GM21529 (cell line): ENCODE measurements around the gene KLHL22.
A peak's percentile ranks its signal among the peaks of the same experiment; 100 is the strongest.
"Not testable (repeated sequence)": the region's sequence is repeated elsewhere in the genome, so short reads cannot be mapped to it uniquely, and the experiment has no call there.

ENCODE experiments used
- ATAC-seq: cut with Tn5 transposase; IDR thresholded peaks from one replicate; pipeline ENCODE4 v1.9.1; 2021; ENCODE audit not compliant: unreplicated experiment

Gene KLHL22

DNA sequence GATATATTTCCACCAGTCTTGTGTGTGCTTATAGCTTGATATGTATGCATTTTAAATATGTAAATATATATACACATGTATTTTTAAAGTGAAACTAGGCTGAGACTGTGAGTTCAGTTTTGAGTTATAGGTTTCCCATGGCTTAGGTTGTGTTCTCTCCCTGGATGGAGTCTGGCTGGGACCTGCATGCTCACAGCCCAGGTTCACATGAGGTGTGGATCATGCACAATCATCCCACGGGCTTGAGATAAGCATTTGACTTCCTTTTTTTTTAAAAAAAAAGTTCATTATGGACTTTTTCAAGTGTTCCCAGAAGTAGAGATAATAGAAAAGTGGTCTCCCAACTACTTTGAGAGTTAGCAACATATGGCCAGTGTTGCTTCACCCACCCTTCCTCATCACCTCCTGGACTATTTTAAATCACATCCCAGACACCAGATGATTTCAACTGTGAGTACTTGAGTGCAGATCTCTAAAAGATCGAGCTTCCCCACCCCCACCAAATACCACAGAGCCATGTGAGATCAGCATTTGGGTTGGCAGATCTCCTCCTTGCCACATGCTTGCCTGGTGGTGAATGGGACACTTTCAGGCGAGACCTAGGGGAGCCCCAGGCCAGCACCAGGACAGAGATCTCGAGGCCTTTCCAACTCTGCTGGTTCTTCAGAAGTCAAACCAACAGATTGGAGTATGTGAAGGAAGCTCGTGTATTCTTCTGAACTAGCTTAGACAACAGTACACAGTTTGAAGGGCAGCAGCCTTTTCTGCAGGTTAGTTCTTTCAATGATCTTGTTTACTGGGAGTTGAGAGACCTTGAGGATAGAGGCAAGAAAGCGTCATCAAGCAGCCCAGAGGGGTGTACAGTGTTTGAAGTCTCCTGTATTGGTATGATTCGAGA is 27.7 kb upstream of the KLHL22 start:
- ATAC-seq, result no peak

DNA sequence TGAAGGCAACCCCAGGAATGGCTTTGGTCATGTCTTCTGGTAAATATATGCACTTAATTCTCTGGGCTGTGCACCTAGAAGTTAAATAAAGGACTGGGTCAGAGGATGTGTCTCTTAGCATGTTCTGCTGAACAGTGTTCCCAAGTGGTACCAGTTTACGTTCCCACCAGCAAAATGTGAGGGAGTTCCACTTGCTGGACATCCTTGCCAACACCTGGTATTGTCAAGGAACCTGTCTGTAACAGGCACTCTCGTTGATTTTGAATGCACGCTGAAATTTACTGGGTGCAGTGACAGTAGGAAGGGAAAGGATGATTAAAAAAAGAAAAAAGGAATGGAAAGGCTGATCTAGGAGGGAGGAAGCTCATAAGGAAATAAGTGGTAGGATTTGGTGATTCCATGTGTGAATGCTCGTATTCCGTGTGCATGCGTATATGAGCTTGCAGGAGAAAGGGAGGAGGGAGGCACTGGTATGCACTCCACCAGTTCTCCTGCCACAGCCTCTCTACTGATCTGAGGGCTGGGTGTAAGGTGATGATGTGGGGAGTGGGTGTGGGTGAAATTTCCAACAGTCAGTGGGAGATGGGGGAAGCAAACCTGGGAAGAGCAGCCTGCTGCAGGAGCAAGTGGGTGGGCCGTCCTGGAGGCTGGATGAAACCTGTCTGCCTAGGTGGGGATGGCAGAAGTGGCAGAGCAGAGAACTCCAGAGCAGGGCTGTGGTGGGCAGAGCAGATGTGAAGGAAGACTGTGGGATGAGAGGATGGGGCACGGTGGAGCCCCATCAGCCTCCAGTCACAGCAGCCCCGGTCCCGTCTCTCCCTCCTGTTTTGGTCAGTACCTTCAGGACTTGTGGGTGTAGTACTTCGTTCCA is 26.8 kb upstream of the KLHL22 start:
- ATAC-seq, result no peak

DNA sequence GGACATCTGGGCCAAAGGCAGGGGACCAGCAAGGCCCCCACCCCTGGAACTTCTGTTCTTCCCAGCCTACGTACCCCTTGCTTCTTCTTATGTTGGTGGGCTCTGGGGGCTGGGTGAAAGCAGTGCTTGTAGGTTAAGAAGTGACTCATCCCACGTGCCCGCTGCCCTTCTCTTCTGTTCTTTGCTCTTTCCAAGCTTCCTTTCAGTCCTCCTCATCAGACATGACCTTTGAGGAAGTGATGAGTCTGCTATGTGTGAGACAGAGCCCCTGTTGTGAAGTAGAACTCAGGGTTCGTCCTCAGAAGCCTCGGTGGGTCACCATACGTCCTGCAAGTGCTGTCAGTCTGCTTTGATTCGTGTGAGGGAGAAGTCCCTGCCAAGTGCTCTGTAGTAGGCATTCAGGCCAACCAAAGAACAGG is 24.5 kb upstream of the KLHL22 start:
- no peak for ATAC-seq

DNA sequence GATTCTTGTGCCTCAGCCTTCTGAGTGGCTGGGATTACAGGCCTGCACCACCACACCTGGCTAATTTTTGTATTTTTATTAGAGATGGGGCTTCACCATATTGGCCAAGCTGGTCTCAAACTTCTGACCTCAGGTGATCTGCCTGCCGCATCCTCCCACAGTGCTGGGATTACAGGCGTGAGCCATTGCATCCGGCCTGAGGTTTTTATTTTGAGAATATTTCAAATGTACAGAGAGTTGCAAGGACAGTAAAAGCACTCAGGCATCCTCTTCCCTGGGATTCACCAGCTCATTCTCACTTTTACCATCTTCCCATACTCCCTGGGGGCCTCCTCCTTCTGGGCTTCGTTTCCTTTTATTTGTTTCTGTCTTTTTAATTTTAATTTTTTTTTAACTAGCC is 24.0 kb upstream of the KLHL22 start:
- no peak for ATAC-seq

DNA sequence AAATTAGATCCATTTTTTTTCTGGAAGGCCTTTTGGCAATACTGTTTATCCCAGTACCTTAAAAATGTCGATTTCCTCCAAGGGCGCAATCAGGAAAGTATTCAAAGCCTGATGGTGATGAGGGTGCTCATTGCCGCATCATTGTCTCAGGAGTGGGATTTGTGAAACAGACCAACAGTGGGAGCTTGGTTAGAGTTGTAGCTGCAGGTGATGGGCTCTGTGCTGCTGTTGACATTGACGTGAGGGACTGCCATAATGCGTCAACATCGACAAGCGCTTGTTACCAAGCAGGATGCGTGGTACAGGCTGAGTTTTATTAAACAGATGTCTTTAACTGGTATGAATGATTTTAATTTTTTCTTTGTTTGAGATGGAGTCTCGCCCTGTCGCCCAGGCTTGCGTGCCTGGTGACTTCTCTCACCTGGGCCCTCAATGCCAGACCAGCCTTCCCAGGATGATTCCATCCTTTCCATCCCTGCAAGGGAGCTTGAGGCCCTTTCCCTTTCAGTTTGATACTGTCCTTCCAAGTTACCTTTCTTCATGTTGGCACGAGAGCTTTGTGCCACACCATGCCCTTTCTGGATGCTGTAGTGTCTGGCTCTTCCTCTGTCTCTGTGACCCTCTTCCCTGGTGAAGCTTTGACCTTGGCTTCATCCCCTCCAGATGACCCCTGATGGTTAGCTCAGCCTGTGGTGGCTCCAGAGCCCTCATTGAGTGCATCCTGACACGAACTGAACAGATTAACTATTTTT is 22.4 kb upstream of the KLHL22 start:
- ATAC-seq, result no peak

DNA sequence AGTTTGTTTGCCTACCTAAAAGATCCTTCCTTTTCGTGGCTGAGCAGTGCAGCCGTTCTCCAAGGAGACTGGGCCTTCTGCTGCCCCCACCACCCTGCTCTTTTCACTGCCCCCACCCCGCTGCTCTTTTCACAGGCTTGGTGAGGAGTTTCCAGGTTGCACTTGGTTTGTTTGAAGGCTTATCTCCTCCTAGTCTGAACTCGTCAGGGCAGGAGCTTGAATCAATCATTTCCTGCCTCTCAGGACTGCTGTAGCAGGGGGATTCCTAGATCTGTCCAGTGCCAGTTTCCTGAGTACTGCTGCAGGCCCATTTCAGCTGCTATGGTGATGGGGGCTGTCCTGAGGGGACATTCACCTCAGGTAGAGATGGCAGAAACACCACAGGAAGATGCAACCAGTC is 21.8 kb upstream of the KLHL22 start:
- no peak for ATAC-seq

DNA sequence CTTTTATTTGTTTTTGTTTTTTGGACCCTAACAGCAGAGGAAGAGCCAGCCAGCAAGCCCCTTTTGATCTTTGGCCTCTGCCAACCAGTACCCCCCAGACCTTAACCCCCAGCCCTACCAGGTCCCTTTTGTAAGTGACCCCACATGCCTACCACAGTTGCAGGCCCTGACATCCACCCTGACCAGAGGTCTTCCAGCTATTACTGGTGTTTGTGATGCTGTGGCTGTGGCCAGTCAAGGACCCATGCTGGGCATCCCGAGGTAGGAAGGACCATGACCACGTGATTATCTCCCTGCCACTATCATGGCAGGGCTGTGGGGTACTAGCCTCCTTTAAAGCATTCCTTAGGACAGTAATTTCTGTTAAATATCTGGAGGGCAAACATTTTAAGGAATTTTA is 20.8 kb upstream of the KLHL22 start:
- no peak for ATAC-seq

DNA sequence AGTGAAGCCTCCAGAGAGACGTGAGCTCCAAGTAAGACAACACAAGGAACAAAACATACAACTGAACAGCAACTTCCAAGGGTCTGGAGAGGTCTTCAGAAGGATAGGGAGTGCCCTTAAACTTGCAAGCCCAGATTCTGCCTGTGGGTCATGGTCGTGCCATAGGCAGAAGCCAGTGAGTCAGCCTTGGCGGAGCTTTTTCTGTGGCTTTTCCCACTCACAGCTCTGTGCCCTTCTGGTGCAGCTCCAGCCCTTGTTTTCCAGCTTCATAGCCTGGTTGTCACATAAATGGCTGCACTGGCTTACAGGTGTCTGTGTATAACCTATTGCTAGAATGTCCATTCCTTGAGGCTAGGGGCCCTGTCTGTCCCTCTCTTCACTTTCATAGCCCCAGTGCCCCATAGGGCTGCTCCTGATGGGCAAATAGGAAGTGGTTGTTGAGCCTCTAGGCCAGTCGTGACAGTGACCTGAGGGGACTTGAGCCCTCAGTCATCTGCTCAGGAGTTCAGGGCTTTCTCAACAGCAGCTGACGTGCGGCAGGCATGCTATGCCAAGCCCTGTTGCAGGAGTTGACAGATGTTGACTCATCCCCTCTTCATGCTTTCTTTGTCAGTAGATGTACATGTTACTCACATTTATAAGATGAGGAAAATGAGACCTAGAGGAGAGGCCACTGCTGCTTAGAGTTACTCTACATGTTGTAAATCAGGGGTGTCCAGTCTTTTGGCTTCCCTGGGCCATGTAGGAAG is 19.2 kb upstream of the KLHL22 start:
- no peak for ATAC-seq

DNA sequence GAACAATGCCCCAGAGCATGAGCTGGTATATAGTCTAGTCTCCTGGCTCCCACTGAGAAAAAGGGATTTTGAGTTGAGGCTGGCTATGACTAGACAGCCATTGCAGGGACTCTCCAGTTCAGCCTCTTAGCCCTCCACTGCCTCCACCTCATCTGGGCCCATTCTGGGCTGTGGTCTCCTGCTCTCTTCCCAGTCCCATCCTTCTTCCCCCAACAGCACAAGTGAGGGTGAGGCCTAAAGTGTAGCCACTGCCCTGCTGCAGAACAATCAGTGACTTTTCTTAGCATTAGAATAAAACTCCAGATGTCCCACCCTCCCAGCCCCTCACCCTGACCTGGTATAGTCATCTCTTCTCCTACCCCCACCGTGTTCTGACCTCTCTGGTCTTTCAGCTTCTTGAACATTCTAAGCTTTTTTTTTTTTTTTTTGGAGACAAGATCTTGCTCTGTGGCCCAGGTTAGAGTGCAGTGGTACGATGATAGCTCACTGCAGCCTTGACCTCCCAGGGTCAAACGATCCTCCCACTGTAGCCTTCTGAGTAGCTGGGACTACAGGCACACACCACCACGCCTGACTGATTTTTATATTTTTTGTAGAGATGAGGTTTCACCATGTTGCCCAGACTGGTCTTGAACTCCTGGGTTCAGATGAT is 16.1 kb upstream of the KLHL22 start:
- ATAC-seq, result no peak

DNA sequence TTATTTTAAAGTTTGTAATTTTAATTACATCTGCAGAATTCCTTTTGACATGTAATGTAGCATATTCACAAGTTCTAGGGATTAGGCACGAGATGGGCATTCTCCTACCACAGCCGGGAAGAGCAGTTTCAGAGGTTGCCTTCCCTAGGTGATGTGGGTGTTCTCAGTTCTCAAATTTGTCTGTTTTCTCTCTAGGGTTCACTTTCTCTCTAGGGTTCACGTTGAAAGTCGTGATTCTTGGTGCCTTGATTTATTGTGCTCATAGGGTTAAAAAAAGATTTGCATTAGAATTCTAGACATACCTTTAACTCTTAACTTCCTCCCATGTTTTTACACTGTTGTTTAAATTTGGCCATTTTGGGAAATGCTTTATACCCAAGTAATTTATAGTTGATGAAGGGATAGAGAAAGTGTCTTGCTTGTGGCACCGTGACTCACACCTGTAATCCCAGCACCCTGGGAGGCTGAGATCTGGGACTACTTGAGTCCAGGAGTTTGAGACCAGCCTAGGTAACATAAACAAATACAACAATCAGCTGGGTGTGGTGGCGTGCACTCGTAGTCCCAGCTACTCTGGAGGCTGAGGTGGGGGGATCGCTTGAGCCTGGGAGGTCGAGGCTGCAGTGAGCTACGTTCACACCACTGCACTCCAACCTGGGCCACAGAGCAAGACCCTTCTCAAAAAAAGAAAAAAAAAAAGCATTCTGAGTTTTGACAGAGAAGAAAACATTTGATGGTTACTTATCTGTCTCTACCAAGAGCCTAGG is 15.4 kb upstream of the KLHL22 start:
- no peak for ATAC-seq

DNA sequence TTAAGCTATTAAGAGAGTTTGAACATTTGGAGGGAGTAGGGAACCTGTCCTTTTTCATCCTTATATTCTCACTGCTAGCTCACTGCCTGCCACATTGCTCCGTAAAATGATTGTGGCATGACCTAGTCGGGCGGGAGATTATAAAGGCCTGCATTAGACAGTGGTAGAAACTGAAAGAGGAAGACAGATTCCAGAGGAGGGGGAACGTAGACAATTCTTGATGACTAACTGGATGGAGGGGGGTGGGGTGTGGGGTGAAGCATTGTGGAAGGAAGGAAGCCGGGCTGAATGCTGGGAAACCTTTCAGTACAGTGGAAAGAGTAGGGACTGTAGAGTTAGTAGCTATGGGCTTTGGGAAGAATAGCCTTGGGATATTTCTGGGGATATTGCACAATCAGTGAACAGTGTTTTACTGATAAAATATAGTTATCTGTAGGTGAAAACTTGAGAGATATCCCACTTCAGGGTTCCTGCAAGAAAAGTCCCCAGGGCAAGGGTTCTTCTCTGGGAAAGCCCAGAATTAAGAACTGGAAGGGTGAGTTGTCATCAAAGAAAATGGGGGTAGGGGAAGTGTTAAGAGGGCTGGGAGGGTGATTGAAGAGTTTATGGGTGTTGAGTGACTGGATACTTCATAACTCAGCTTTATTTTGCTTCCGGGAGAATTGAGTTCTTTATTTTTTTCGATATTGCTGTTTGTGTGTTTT is 13.9 kb upstream of the KLHL22 start:
- ATAC-seq, result no peak

DNA sequence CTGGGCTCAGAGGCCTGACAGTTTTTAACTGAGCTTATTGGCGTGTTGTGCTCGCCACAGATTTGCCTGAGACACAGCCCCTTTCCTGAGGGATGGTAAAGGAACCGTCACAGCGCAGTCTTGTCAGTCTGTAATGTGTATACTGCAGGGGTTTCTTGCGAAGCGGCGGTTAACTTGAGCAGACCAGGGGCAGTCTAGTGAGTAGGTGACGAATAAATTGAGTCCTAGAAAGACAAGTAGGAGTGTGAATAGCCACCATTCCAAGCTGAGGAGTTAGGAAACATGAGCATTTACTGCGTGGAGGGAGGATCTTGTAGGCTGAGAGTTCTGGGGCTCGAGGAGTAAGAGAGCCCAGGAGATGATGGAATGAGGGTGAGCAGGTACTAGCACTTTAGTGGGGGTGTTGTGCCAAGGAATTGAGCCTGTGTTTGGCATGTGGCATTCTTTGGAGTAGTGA is 13.2 kb upstream of the KLHL22 start:
- no peak for ATAC-seq

DNA sequence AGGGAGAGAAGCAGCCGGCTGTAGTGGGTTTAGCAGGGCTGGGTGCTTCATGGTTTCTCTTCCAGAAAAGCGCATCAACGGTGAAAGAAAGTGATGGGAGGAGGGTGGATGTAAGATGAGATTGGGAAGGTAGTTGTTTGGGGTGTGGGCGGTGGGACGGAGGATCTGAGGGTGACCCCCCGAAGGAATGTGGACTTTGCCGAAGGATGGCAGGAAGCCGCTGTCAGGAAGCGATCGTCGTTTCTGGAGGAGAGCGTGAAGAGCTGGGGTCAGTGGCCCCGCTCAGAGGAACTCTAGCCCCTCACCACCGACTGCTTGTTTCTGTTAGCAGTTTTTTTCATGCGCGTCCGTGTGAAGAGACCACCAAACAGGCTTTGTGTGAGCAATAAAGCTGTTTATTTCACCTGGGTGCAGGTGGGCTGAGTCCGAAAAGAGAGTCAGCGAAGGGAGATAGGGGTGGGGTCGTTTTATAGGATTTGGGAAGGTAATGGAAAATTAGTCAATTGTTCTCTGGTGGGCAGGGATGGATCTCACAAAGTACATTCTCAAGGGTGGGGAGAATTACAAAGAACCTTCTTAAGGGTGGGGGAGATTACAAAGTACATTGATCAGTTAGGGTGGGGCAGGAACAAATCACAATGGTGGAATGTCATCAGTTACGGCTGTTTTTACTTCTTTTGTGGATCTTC is 12.6 kb upstream of the KLHL22 start:
- ATAC-seq, result not testable (repeated sequence)

DNA sequence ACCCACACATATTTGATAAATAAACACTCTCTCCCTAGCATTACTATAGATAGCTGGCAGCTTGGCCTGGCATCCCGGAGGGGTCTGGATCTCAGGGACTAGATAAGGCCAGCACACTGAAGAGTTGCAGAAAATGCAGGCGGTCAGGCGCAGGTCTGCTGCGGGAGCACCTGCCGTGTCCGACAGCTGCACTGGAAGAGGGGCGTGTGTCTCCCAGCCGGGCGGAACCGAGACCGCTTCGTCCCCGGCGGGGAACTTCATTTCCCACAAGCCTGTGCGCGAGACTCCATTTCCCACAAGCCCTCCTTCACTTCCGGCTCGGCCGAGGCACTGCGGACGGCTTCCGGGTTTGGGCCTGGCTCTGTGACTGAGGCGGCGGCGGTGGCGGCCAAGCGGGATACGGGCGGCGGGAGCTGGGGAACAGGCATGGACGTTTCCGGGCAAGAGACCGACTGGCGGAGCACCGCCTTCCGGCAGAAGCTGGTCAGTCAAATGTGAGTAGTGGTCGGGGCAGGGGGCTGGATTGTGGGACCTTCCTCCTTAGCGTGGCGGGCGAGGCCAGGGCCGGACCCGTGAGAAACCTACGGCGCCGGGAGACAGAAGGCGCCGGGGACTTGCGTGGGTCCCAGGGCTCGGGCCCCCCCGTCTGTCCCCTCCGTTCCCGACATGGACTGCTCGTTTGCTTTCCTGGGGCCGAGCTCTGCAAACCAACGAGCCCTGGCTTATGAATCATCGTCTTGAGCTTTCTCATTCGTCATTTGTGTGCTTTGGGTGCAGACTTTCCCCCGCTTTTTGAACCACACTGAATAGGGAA is 11.9 kb upstream of the KLHL22 start, which contains the start of gene MED15:
Gene MED15 (plus strand): TSS at position 358 of the 814 bp plus-strand sequence. CDS start 69 bp downstream, at position 427.
- ATAC-seq, result peak; percentile 81

DNA sequence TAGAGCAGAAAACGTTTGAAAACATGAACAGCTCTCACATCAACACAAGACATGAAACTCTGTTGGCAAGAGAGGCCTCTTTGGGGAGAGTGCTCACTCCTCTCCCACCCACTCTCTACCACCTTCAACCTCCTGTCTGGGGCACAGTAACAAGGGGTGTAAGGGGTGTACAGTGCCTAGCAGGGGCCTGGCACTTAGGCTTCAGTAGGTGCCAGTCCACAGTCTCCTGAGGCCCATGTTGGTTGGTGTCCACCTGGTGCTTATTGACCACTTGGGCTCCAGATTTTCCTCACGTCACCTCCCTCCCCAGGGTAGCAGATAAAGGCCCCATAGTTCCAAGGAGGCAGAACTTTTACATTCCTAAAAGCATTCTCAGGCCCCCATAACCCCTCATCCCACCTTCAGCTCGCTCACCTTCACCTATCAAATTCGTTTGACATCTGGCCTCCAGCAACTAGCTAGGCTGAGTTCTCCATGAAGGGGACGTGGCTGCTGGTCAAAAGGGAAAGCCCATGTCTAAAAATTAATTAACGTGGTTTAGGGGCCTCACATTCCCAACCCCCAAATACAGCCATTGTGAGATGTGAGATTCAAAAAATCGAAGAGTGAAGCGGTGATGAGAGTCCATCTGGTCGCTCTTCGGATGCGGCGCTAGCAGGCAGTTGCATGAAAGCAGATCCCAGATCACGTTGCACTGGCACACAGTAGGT is 11.1 kb upstream of the KLHL22 start:
- no peak for ATAC-seq

DNA sequence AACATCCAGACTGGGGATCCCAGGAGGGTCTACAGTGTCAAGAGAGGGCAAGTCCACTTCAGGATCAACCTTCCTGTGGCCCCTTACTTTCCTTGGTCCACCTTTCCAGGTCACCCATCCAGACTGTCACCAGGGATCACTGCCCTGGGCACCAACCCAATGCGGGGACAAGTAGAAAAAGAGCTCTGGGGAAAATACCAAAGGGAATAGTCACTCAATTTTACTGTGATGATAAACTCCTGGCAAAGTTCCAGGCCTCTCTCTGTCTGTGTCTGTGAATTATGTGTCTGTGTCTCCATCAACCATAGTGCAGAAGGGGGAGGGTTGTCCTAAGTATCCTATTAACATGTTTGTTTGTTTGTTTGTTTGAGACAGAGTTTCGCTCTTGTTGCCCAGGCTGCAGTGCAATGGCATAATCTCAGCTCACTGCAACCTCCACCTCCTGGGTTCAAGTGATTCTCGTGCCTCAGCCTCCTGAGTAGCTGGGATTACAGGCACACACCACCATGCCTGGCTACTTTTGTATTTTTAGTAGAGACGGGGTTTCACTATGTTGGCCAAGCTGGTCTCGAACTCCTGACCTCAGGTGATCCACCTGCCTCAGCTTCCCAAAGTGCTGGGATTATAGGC is 8.8 kb upstream of the KLHL22 start:
- not testable (repeated sequence) for ATAC-seq
